GM18868 (cell line): ENCODE results near the gene P2RY11.

Experiments
- ATAC-seq: cut with Tn5 transposase; IDR thresholded peaks from one replicate; pipeline ENCODE4 v1.9.1; 2021; ENCODE audit warnings: mild to moderate bottlenecking, moderate library complexity; ENCODE audit not compliant: unreplicated experiment

The P2RY11 gene

DNA sequence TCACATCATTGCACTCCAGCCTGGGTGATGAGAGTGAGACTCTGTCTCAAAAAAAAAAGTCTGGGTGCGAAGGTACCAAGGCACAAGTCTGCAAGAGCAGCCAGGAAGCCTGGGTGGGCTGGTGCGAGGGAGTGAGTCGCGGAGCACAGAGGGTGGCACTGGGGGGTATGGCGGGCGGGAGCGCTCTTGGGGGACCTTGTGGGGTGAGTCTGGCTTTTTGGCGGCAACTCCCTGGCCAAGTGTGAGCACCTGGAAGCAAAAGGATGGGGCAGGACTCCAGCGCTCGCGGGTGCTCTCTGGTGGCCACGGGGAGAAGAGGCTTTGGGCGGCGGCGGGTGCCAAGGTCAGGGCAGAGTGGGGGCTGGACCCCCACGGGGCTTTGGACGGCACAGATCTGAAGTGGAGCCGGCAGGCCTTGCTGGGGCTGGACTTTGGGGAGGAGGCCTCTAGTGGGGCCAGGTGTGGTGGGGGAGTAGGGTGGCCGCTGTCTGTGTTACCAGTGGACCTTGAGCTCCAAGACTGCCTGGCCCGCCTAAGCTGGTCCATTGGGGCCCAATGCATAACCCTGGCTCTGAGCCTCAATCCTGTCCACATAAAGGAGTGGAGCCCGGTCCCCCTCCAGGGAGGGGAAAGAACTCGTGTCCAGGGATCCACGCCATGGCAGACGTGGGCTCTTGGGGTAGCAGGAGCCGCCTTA lies 1.6 kb downstream of the P2RY11 start:
- ATAC-seq: no peak

DNA sequence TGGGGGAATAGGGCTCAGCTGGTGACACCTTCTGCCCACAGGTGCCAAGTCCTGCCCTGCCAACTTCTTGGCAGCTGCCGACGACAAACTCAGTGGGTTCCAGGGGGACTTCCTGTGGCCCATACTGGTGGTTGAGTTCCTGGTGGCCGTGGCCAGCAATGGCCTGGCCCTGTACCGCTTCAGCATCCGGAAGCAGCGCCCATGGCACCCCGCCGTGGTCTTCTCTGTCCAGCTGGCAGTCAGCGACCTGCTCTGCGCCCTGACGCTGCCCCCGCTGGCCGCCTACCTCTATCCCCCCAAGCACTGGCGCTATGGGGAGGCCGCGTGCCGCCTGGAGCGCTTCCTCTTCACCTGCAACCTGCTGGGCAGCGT lies 2.1 kb downstream of the P2RY11 start:
- no peak for ATAC-seq

DNA sequence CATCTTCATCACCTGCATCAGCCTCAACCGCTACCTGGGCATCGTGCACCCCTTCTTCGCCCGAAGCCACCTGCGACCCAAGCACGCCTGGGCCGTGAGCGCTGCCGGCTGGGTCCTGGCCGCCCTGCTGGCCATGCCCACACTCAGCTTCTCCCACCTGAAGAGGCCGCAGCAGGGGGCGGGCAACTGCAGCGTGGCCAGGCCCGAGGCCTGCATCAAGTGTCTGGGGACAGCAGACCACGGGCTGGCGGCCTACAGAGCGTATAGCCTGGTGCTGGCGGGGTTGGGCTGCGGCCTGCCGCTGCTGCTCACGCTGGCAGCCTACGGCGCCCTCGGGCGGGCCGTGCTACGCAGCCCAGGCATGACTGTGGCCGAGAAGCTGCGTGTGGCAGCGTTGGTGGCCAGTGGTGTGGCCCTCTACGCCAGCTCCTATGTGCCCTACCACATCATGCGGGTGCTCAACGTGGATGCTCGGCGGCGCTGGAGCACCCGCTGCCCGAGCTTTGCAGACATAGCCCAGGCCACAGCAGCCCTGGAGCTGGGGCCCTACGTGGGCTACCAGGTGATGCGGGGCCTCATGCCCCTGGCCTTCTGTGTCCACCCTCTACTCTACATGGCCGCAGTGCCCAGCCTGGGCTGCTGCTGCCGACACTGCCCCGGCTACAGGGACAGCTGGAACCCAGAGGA lies 2.6 kb downstream of the P2RY11 start:
- no peak for ATAC-seq

DNA sequence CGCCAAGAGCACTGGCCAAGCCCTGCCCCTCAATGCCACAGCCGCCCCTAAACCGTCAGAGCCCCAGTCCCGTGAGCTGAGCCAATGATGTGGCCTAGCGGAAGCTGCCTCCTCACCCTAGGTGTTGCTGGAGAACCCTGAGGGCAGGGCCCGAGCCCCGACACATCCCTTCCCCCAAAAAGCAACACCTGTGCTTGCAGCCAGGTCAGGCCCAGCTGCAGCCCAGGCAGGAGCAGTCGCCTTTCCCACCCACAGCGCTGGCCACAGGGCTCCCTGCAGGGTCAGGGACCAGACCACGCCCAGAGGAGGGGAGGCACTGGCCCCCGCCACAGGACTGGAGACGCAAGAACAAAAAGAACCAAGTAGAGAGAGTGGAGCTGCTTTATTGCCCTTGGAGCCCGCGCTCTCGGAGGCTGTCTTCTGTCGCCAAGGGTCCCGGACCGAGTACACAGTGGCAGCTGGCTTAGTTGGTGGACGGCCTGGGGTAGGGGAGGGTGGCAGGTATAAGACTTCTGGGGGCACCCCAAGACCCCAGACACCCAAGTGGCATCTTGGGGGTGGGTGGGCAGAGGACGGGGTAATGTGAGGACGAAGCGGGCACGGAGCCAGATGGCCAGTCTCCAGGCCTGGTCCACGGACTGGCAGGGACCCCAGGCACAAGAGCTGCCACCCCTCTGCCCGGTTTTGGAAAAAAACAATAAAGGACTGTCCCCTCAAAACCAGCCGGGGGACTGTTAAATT lies 3.3 kb downstream of the P2RY11 start:
- ATAC-seq: no peak

DNA sequence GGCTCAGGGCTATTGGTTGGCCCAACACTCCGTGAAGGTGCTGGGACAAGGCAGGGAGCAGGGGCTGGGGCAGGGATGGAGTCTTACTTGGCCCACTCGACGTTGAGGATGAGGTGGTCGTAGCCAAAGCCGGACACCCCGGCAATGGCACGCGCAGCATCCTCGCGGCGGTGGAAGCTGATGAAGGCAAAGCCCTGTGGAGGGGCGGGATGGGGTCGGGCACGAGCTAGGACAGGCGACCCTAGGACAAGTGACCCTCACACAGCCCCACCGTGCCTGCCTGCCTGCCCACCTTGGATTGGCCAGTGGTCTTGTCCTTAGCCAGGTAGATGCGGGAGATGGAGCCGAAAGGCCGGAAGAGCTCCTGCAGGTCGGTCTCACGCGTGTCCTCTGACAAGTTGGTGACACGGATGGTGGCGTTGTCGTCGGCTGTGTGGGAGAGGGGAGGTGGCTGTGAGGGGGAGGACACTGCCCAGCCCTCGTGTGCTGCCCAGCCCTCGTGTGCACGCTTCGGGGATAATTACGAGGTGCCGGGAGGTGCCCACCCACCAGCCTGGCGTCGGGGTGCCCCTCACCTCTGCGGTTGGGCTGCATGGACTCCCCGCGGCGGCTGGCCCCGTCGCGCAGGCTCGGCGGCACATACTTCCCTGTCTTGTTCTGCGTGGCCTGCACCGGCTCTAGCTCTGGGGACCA lies 4.0 kb downstream of the P2RY11 start:
- ATAC-seq: no peak

DNA sequence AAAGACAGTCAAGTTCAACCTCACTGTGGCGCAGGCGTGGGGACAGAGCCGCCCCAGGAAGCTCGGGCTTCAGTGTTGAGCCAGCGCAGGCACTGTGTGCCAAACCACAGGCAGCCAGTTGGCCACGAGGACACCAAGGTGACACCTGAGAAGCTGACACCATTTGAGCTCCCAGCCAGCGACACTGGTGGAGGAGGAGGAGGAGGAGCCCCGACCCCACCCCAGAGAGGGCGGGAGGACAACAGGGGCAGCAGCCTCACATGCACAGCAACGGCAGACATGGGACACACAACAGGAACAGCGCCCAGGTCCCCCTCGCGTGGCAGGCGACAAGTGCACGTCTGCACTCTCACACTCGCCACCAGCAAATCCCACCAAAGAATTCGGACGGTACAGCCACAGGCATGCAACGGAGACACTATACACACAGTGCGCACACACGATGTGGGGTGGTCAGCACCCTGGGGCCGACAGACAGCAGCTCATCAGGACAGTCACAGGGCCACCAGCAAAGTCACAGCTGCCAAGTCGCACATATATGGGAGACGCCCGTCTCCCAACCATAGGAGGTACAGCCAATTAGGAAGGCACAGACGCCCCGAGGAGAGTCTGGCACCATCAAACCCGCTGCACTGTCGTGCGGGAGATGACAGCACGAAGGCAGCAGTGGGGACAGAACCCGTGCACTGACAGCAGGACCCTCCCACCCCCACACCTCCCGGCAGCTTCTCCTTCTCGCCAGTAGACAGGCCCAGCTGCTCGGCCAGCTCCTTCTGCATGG lies 4.8 kb downstream of the P2RY11 start:
- ATAC-seq: no peak

DNA sequence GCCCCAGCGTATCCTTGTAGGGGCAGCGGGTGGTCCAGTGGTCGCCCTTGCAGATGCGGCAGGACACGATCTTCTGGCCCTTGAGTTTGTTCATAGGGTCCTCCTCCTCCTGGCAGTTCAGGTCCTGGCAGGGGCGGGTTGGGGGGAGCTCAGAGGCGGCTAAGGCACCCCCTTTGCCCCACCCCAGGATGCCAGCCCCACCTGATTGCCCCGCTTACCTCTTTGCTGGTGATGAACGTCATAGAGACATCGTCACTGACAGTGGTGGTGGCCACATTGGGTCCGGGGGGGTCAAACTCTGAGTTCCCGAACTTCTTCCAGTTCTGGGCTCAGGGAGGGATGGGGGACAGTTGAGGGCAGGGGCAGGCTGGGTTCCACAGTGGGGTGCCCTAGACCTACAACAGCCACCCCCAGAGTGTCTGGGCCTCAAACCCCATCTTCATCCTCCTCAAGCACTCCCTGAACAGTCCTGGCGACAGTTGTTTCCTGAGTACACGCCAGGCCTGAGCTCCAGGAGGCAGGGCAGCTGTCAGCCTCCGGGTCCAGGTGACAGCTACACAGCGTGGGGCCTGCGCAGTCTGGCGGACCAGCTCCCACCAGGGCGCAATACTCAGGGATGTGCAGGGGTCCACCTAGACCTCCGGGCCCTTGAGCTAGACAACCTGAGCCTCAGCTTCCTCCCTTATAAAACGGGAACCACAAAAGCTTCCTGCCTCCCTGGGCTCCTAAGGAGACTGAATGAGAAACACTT lies 5.5 kb downstream of the P2RY11 start:
- no peak for ATAC-seq

DNA sequence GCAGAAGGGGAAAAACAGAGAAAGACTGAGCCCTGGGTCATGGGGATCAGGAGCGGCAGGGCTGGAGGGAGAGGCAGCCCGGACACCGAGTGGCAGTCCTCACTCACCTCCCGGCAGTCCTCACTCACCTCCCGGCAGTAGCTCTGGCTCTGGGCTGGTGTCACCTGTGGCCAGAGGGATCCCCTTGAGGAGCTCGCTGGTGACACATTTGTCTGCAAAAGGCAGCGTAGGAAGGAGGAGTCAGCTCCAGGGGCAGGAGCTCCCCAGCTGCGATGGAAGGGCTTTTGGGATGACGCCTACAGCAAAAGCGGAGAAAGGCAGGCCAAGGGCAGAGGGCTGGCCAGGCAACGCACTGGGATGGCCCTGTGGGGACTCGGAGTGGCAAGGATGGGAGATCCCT lies 7.5 kb downstream of the P2RY11 start:
- ATAC-seq: no peak

DNA sequence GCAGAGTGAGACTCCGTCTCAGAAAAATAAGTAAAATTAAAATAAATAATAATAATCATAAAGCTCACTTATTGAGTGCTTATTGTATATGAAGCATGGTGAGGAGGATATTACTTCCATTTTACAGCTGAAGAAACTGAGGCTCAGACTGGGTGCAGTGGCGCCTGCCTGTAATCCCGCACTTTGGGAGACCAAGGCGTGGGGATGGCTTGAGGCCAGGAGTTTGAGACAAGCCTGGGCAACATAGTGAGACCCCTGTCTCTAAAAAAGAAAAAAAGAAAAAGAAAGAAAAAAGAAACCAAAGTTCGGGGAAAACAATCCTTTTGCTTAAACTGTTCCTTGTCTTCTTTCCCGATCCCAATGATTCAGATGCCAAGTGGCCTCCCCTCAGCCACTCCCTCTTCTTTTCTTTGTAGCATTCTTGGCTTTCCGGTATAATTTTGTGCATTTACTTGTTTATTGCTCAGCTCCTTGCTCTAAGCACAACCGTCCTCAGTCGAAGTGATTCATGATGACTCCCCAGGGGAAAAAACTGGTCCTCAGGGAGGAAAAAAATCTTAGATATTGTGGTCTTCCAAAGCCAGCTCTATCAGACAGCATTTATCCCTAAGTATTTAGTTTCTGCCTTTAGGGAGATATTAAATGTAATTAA lies 9.2 kb downstream of the P2RY11 start:
- ATAC-seq: no peak

DNA sequence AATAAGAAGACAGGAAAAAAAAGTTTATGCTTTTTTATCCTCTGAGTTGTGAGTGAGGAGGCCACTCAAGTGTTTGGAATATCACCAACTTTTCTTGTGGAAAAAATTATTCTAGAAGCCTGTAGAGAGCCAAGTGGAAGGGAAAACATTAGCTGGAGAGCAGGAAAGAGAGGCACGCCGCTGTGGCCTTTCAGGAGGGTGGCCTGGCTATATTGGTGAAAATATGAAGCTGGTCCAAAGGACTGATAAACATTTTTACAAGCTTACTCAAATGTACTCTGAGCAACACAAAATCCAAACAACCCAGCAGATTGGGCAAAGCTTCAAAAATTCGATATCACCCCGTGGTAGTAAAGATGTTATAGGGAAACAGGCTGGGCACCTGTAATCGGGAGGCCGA lies 10.6 kb downstream of the P2RY11 start:
- no peak for ATAC-seq

DNA sequence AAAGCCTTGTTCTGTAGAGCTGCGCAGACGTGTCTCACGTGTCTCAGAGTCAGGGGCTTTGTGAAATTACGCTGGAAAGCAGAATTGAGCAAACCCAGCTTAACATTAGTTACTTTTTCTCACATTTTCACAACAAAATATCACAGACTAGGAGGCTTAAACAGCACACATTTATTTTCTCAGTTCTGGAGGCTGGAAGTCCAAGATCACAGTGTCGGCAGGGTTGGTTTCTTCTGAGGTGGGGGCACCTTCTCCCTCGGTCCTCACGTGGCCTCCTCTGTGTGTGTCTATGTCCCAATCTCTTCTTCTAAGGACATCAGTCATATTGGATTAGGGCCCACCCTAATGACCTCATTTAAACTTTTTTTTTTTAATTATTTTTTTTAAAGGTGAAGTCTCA lies 12.9 kb downstream of the P2RY11 start:
- ATAC-seq: no peak

DNA sequence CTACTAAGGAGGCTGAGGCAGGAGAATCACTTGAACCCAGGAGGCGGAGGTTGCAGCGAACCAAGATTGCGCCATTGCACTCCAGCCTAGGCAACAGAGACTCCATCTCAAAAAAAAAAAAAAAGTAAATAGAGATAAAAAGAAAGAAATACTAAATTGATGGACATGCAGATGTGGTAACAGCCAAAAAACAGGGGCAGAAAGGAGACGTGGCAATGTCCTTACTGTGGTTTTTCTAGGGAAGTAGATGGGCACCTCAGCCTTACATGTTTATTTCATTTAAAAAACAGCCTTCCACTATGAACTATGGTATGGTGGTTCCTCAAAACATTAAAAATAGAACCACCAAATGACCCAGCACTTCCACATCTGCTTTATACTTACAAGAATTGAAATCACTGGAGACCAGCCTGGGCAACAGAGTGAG lies 14.7 kb downstream of the P2RY11 start:
- no peak for ATAC-seq

DNA sequence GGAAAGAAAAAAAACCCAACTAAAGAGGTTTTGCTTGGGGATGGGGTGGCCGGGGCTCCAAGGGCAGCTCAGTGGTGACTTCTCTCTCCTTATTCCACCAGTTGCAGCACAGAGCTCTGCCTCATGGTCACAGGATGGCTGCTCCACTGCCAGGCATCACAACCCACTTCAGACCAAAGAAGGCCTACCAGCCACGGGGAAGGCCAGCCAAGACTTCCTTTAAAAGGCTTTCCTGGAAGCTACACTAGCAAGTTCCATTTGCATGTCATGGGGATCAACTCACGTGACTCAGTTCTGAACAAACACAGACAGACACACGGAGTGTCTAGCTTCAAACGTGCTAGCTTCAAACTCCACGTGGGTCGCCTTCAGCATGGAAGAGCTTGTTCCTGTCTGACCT lies 21.4 kb downstream of the P2RY11 start:
- no peak for ATAC-seq

DNA sequence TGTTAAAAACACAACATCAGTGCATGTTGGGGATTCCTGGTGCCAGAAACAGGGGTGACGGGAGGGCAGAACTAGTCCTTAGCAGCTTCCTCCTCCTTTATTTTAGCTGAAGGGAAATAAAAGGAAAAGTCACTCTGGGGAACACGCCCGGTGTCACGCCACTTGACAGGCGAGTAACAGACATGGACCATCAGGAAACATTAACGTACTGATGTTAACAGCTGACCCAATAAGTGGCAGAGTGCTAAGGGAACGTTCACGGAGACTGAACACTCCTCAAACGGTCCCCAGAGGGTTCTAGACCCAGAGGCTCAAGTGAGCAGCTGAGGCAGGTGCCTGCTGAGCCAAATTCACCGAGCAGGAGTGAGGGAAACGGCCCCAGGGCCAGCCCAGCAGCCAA lies 22.1 kb downstream of the P2RY11 start:
- ATAC-seq: no peak

DNA sequence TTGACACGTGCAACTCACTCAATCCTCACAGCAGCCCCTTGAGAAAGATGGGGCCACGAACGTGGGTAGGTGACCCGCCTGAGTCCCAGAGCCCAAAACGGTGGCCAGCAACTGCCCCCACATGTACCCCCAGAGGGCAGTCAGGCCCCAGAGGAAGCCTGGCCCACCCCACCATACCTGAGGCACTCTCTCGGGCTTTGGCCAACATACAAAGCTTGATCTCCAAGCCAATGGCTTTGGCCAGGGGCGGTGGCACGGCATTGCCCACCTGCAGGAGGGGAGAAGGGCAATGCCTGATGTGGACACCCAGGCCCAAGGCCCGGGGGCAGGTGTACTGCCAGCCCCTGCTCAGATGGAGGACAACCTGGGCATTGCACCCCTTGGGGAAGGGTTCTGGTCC lies 22.5 kb downstream of the P2RY11 start:
- ATAC-seq: no peak

DNA sequence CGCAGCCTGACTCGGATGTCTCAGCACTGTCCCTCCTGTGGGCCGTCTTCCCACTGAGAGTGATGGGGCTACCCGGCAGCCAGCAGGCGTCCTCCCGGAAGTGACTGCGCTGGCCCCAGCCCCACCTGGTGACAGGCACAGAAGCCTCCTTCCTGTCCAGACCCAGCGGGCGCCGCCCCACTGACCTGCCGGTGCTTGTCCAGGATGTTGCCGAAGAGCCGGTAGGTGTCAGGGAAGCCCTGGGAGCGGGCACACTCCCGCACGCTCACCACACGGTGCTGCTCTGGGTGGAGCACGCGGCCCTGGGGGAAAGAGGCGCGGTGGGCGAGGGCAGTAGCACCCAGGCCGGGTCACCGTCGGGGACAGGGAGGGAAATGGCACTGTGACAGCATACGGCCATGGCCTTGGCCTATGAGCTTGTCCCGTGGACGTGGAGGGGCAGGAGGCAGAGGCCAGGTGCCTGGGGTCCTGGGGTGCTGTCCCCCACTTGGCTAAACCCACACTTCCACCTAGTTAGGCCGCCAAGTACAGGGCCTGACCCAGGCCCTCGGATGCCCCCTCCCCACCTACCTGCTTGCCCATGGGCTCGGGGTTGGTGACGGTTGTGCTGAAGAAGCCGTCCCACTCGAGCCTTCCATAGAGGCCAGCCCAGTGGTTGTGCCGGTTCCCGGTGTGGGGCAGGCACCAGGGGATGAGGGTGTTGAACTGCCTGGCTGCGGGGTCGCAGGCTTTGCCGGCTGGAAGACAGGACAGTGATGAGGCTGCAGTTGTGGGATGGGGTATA lies 24.2 kb downstream of the P2RY11 start:
- no peak for ATAC-seq

DNA sequence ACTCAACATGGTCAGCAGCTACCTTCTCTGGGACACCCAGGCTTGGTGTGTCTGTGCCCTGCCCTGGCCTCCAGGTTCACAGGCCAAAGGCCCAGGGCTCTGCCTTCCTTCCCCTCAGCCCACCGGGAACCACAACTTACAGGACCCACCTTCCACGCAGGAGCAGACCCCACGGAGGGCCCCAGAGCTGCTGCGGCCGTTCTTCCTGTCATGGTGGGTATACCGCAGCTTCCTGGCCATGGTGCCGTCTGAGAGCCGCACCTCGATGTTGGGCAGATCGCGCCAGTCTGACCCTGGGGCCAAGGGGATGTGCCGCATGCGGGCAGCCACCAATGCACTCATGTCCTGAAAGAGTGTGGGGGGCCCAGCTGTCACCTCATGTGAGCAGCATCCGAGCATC lies 25.4 kb downstream of the P2RY11 start:
- no peak for ATAC-seq

DNA sequence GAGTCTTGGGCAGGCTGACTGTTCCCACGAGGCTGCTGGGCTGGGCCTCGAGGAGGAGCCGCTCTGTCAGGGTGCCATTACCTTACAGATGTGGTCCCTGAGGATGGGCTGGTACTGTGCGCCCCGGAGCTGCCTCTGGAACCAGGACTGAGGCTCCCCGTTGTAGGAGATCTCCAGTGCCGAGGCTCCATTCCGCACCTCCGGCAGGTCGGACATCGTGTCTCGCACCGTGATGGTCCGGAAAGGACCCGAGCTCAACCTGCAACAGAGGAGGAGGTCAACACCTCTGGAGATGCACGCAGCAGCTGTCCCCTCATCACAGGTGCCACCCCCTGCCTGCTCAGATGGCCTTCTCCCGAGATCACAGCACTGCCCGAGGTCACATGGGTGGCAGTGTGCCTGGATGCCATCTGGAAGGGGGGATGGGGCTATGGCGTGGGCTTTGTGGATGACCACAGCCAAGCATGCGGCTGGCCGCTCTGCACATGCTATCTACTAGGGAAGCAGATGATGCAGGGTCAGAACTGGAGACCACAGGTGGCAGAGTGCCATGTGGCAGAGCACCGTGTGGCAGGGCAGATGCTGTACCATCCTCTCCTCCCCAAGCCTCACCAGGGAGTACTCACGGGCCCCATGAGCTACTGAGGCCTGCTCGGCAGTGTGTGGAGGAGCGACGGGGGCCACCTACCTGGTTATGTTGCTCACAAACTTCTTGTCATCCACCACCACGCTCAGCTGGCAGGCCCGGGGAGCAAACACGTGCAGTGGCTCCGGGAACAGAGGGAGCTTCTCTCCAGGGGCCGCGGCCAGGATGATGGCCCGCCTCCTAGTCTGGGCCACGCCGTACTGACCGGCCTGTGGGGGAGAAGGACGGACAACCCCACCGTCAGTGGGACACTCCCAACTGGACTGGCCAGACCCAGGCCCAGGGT lies 26.5 kb downstream of the P2RY11 start:
- ATAC-seq: no peak
